Stimulated activated naive B cell treated with anti-CD40 and anti-IgM and Interleukin-4, amounts not matched to agents 10 μg/mL and 1 μg/mL and 100 μg/mL, for 72 hours (primary cell): ENCODE measurements around the gene ANKRD12.
"Not testable (repeated sequence)": the region's sequence is repeated elsewhere in the genome, so short reads cannot be mapped to it uniquely, and the experiment has no call there.

Source experiments
- ATAC-seq, 2 donors: fragments of 150-1000 bp; cut with Tn5 transposase; replicated peaks; 2 replicates each; pipeline ENCODE4 v1.10.0; 2021; ENCODE audit warnings: moderate library complexity in 1 of 2
- DNase-seq: peaks from one replicate; pipeline ENCODE4 v3.0.0; 2021
- H3K27ac Mint-ChIP-seq: one replicate; pipeline ENCODE4 v1.8.0; 2022; ENCODE audit warnings: mild to moderate bottlenecking, mixed read lengths
- H3K27me3 Mint-ChIP-seq, 2 donors: one replicate each; pipeline ENCODE4 v1.8.0; 2022; ENCODE audit warnings: mixed read lengths in 2 of 2
- H3K36me3 Mint-ChIP-seq, 2 donors: one replicate each; pipeline ENCODE4 v1.8.0; 2022; ENCODE audit warnings: mixed read lengths in 2 of 2, mild to moderate bottlenecking in 1 of 2
- H3K4me1 Mint-ChIP-seq, 2 donors: one replicate each; pipeline ENCODE4 v1.8.0; 2022; ENCODE audit warnings: mixed read lengths in 2 of 2, mild to moderate bottlenecking in 1 of 2
- H3K4me3 Mint-ChIP-seq, 2 donors: one replicate each; pipeline ENCODE4 v1.8.0; 2022; ENCODE audit warnings: mild to moderate bottlenecking in 2 of 2, mixed read lengths in 2 of 2, moderate library complexity in 1 of 2
- H3K9me3 Mint-ChIP-seq, 2 donors: one replicate each; pipeline ENCODE4 v1.8.0; 2022; ENCODE audit warnings: mixed read lengths in 2 of 2, mild to moderate bottlenecking in 1 of 2

ANKRD12 gene

GRCh38 chr18:9146224-9146623 lies 9.6 kb downstream of the ANKRD12 start:
- Mint-ChIP-seq H3K9me3 (no peaks in the 10 kb centered on the region), H3K4me3 (no peak overlapping the region), H3K4me1 (peaks cover 35 to 76% of the 10 kb centered on the region in 2 donors), H3K36me3 (peaks cover 0 to 13% of the 10 kb centered on the region in 2 donors), H3K27me3 (no peaks in the 10 kb centered on the region), H3K27ac (peak overlapping the region; percentile 25)
- no peak for ATAC-seq
- DNase-seq = no peak

- H3K27ac Mint-ChIP-seq = peak overlapping the region; percentile 92
- H3K4me1 Mint-ChIP-seq = peaks cover 34 to 65% of the 10 kb centered on the region in 2 donors
- peak; percentile 57 to 59 for ATAC-seq
- H3K36me3 Mint-ChIP-seq = peaks cover 0 to 13% of the 10 kb centered on the region in 2 donors
- DNase-seq = no peak
- H3K27me3 Mint-ChIP-seq = no peaks in the 10 kb centered on the region
- peak overlapping the region; percentile 60 to 64 for H3K4me3 Mint-ChIP-seq
- H3K9me3 Mint-ChIP-seq = no peaks in the 10 kb centered on the region
These were observed 11.0 kb downstream of the ANKRD12 start for GRCh38 chr18:9147440-9148202.

GRCh38 chr18:9148203-9148552 lies 11.6 kb downstream of the ANKRD12 start:
- no peak overlapping the region for H3K4me3 Mint-ChIP-seq
- H3K9me3 Mint-ChIP-seq = no peaks in the 10 kb centered on the region
- peaks cover 0 to 13% of the 10 kb centered on the region in 2 donors for H3K36me3 Mint-ChIP-seq
- no peak overlapping the region for H3K27ac Mint-ChIP-seq
- peaks cover 35 to 68% of the 10 kb centered on the region in 2 donors for H3K4me1 Mint-ChIP-seq
- no peaks in the 10 kb centered on the region for H3K27me3 Mint-ChIP-seq
- ATAC-seq (no peak), DNase-seq (no peak)

- ATAC-seq = peak; percentile 61 to 66
- no peak for DNase-seq
- Mint-ChIP-seq H3K36me3 (peaks cover 7 to 18% of the 10 kb centered on the region in 2 donors), H3K27me3 (no peaks in the 10 kb centered on the region), H3K4me3 (peak overlapping the region; percentile 14 to 56), H3K27ac (peak overlapping the region; percentile 1), H3K4me1 (peaks cover 40 to 78% of the 10 kb centered on the region in 2 donors), H3K9me3 (no peaks in the 10 kb centered on the region)
These were observed 13.5 kb downstream of the ANKRD12 start for GRCh38 chr18:9150121-9150520.

- no peak for ATAC-seq
- Mint-ChIP-seq H3K9me3 (no peaks in the 10 kb centered on the region), H3K4me3 (no peak overlapping the region), H3K27me3 (no peaks in the 10 kb centered on the region), H3K36me3 (peaks cover 9 to 20% of the 10 kb centered on the region in 2 donors), H3K4me1 (peaks cover 31 to 77% of the 10 kb centered on the region in 2 donors), H3K27ac (no peak overlapping the region)
- no peak for DNase-seq
These were observed 16.7 kb downstream of the ANKRD12 start for GRCh38 chr18:9153256-9153655.

- peaks cover 9 to 25% of the 10 kb centered on the region in 2 donors for H3K36me3 Mint-ChIP-seq
- no peaks in the 10 kb centered on the region for H3K27me3 Mint-ChIP-seq
- H3K4me1 Mint-ChIP-seq = peaks cover 32 to 66% of the 10 kb centered on the region in 2 donors
- H3K4me3 Mint-ChIP-seq = no peak overlapping the region
- DNase-seq = no peak
- ATAC-seq = no peak
- H3K9me3 Mint-ChIP-seq = no peaks in the 10 kb centered on the region
- no peak overlapping the region for H3K27ac Mint-ChIP-seq
These were observed 20.1 kb downstream of the ANKRD12 start for GRCh38 chr18:9156604-9157249.

GRCh38 chr18:9157806-9158205 lies 21.2 kb downstream of the ANKRD12 start:
- Mint-ChIP-seq H3K27ac (no peak overlapping the region), H3K9me3 (peaks cover 3 to 7% of the 10 kb centered on the region in 2 donors), H3K36me3 (peaks cover 15 to 33% of the 10 kb centered on the region in 2 donors), H3K4me3 (no peak overlapping the region), H3K27me3 (no peaks in the 10 kb centered on the region), H3K4me1 (peaks cover 30 to 63% of the 10 kb centered on the region in 2 donors)
- ATAC-seq = no peak
- no peak for DNase-seq

- peaks cover 18 to 20% of the 10 kb centered on the region in 2 donors for H3K9me3 Mint-ChIP-seq
- DNase-seq (no peak), ATAC-seq (no peak)
- H3K4me1 Mint-ChIP-seq = peaks cover 23 to 53% of the 10 kb centered on the region in 2 donors
- H3K36me3 Mint-ChIP-seq = peaks cover 29 to 43% of the 10 kb centered on the region in 2 donors
- no peak overlapping the region for H3K4me3 Mint-ChIP-seq
- H3K27ac Mint-ChIP-seq = no peak overlapping the region
- H3K27me3 Mint-ChIP-seq = no peaks in the 10 kb centered on the region
These were observed 23.4 kb downstream of the ANKRD12 start for GRCh38 chr18:9160014-9160413.

- H3K36me3 Mint-ChIP-seq = peaks cover 35 to 51% of the 10 kb centered on the region in 2 donors
- not testable (repeated sequence) for H3K4me3 Mint-ChIP-seq, DNase-seq, ATAC-seq, H3K27me3 Mint-ChIP-seq, H3K27ac Mint-ChIP-seq
- H3K4me1 Mint-ChIP-seq = peaks cover 24 to 37% of the 10 kb centered on the region in 2 donors
- peaks cover 22% of the 10 kb centered on the region in 2 donors for H3K9me3 Mint-ChIP-seq
These were observed 26.1 kb downstream of the ANKRD12 start for GRCh38 chr18:9162663-9163062.

- not testable (repeated sequence) for H3K27me3 Mint-ChIP-seq, H3K27ac Mint-ChIP-seq, DNase-seq, H3K4me3 Mint-ChIP-seq, ATAC-seq
- Mint-ChIP-seq H3K4me1 (peaks cover 24 to 39% of the 10 kb centered on the region in 2 donors), H3K36me3 (peaks cover 43 to 55% of the 10 kb centered on the region in 2 donors), H3K9me3 (peaks cover 22% of the 10 kb centered on the region in 2 donors)
These were observed 27.6 kb downstream of the ANKRD12 start for GRCh38 chr18:9164149-9164548.

GRCh38 chr18:9165883-9166282 lies 29.3 kb downstream of the ANKRD12 start:
- Mint-ChIP-seq H3K9me3 (peaks cover 22 to 23% of the 10 kb centered on the region in 2 donors), H3K36me3 (peaks cover 50 to 63% of the 10 kb centered on the region in 2 donors)
- H3K27me3 Mint-ChIP-seq = not testable (repeated sequence)

GRCh38 chr18:9169515-9169914 lies 32.9 kb downstream of the ANKRD12 start:
- Mint-ChIP-seq H3K4me1 (peaks cover 39 to 70% of the 10 kb centered on the region in 2 donors), H3K36me3 (peaks cover 42 to 51% of the 10 kb centered on the region in 2 donors)
- not testable (repeated sequence) for H3K4me3 Mint-ChIP-seq, H3K9me3 Mint-ChIP-seq, DNase-seq, H3K27ac Mint-ChIP-seq, ATAC-seq, H3K27me3 Mint-ChIP-seq

More at GRCh38 chr18:9165883-9166282, 29.3 kb downstream of the ANKRD12 start:
- peaks cover 31 to 50% of the 10 kb centered on the region in 2 donors for H3K4me1 Mint-ChIP-seq
- not testable (repeated sequence) for DNase-seq, ATAC-seq, H3K4me3 Mint-ChIP-seq, H3K27ac Mint-ChIP-seq

GRCh38 chr18:9171919-9172318 lies 35.3 kb downstream of the ANKRD12 start:
- Mint-ChIP-seq H3K4me1 (peaks cover 42 to 79% of the 10 kb centered on the region in 2 donors), H3K36me3 (peaks cover 37 to 51% of the 10 kb centered on the region in 2 donors)
- not testable (repeated sequence) for DNase-seq, H3K27ac Mint-ChIP-seq, H3K4me3 Mint-ChIP-seq, H3K9me3 Mint-ChIP-seq, ATAC-seq, H3K27me3 Mint-ChIP-seq

GRCh38 chr18:9172506-9173127 lies 36.0 kb downstream of the ANKRD12 start:
- Mint-ChIP-seq H3K36me3 (peaks cover 34 to 48% of the 10 kb centered on the region in 2 donors), H3K27ac (no peak overlapping the region), H3K9me3 (peaks cover 4 to 7% of the 10 kb centered on the region in 2 donors), H3K4me1 (peaks cover 43 to 74% of the 10 kb centered on the region in 2 donors), H3K4me3 (no peak overlapping the region), H3K27me3 (no peaks in the 10 kb centered on the region)
- no peak for ATAC-seq
- DNase-seq = no peak
